ENCODE results near the gene MRS2.

The MRS2 gene

DNA sequence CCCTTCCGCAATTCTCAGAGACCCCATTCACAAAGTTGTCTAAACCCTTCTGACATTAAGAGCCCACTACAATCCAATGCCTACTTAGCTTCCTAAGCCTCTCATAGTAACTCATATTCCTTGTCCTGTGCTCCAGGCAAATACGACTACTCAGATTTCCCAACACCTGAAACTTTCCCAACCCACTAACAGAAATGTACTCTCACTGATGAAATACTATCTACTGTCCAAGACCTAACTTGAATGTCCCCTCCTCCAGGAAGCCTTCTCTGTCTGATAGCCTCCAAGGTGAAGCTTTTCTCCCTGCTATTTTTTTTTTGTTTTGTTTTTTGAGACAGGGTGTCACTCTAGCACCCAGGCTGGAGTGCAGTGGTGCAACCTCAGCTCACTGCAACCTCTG, 56.2 kb downstream of the MRS2 start:
- intact Hi-C loops (cut with DNase I), result no loop called here

DNA sequence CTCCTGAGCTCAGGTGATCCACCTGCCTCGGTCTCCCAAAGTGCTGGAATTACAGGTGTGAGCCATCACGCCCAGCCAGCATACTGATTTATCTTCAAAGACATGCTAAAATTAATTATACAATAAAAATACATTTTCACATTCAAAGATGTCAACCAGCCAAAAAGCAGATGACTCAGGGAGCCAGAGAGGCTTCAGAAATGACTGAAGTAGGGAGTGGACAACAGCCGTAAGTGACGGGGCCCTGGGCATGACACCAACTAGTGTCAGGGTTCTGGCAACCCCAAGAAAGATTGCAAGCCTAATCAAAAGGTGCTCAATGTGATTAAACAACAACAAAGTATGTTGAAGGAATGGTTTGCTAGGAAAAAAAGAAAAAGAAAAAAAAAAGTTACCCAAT, 58.2 kb downstream of the MRS2 start:
- intact Hi-C loops (cut with DNase I), result no loop called here
- no peak for DNase-seq

More for the DNA sequence above, 56.2 kb downstream of the MRS2 start:
- no peak for DNase-seq

DNA sequence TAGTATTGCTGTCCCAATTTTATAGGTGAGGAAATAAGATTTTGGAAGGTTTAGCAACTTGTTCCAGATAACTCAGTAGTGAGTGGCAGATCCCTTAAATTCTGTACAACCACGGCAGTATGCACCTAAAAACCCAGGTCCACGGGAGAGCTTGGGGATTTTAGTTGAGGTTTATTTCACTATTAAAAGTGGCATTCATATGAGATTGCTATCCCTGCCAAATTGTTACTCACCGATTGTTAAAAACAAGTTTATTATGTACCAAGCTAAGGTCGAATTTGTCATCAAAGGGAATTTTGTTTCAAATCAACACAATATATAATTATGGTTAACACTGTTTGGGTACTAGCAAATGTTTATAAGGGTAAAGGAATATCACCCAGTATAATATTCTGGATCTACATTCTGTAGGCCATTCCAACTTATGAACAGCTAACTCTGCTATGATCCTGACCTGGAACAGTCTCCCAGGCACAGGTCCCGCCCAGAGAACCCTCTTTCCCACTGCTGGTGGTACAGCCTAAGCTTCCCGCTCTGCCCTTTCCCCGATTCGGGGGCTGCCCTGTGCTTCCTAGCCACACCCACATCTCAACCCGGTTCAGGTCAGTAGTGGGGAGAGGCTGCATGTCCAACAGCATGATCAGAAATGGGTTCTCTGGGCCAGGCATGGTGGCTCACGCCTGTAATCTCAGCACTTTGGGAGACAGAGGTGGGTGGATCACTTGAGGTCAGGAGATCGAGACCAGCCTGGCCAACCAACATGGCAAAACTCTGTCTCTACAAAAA, 61.7 kb downstream of the MRS2 start:
- intact Hi-C loops (cut with DNase I), result no loop called here

DNA sequence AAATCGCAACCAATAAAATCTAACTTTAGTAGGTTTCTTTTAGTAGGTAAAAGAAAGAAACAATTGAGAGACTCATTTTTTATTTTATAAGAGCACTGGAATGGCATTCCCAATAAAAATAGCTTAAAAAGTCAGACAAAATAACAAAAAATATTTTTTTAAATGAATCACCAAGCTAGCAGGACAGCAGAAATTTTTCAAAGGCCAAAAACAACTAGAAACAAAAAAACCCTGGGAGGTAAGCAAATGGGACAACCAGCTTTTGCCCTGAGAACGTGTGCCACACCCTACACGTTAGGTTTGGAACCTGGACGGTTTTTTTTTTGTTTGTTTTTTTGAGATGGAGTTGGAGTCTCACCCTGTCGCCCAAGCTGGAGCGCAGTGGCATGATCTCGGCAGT, 67.1 kb downstream of the MRS2 start:
- intact Hi-C loops (cut with DNase I), result no loop called here
- no peak for DNase-seq

More for the DNA sequence above, 61.7 kb downstream of the MRS2 start:
- DNase-seq, result no peak

DNA sequence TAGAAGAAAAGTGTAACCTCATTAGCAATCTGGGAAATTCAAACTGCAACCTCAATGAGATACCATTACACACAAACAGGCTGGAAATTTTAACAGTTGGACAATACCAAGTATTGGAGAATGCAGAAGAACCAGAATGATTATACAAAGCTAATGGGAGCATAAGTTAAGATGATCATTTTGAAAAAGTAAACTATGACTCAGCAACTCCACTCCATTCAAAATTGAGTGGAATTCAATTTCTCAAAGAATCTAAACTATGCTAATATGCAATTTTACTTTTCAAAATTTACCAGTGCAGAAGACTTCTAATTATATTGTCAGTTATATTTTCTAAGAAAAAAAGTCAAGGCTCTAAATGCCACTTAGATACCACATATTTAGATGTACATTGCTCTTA, 69.4 kb downstream of the MRS2 start:
- intact Hi-C loops (cut with DNase I), result no loop called here
- no peak for DNase-seq
